Measurements from ENCODE around the gene PCDH15. TPM values are rescaled to one million over a fixed set of nuclear protein-coding genes. Genes with fewer than 3 reads are reported as not detected.

The PCDH15 gene
- polyA plus RNA-seq, 4 donors: 4.0 to 12.9 (median 9.6) TPM

DNA sequence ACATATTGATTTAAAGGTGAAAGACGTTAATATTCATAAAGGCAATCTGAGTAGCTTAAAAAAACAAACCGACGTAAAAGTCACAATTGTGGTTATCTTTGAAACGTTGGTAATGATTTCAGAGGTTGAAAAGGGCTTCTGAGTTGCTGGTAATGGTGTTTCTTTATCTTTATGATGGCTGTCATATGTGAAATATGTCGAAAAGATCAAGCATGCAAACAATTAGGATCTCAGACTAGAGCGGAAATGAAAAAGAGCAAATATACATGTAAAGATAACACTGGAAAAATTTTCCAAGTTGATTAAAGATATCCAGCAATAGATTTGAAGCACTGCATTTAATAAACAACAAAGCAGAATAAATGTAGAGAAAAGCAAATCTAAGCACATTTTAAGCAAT is 1030.1 kb downstream of the PCDH15 start:
- DNase-seq (ENCODE audit: low read depth in 4 of 4, low spot score in 3 of 4): no peak

DNA sequence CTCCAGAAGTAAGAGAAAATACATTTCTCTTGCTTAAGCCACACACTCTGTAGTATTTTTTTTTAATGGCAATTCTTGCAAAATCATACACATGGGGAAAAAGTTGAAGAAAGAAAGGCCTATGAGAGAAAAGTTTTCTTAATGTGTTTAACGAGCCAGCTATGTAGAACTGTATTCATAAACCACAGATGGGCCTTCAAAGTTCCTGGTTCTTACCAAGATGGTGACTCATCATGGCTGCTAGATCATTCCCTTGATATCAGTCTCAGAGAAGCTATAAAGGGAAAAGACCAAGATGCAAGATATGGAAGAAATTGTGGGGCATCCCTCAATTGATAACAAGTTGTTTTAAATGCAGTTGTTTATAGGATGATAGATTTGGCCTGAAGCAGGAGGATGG is 1035.7 kb downstream of the PCDH15 start:
- no peak for DNase-seq (ENCODE audit: low read depth in 4 of 4, low spot score in 3 of 4)

DNA sequence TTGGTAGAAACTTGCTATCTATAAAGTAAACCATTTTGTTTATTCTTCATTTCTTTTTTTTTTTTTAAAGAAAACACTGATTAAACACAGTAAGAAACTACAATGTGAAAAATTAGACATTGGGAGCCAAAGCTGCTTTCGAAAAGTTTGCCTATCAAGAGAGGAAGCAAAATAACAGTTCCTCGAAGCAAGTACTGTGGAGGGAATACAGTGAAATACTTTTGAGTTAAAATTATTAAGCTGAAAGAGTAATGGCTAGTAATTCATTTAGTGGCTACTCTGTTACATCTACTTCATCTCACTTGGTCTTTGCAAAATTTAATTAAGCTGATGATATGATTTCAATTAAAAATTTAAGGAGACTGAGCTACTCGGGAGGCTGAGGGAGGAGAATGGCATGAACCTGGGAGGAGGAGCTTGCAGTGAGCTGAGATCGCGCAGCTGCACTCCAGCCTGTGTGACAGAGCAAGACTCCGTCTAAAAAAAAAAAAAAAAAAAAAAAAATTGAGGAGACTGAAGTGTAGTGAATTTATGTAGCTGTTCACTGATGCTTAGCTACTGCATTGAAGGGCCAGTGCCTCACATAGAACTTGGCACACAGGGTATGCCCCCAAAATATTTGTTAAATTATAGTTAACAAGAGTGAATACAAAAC is 1046.3 kb downstream of the PCDH15 start:
- DNase-seq (ENCODE audit: low read depth in 4 of 4, low spot score in 3 of 4): no peak

Measured in left renal pelvis (tissue), 4 donors.